ENCODE data around the gene CLPTM1L. TPM values are rescaled to one million over a fixed set of nuclear protein-coding genes. Genes with fewer than 3 reads are reported as not detected.

CLPTM1L gene
- polyA plus RNA-seq, 2 of the 4 experiments (the other 2 are of a cell fraction): 171 to 173 TPM

DNA sequence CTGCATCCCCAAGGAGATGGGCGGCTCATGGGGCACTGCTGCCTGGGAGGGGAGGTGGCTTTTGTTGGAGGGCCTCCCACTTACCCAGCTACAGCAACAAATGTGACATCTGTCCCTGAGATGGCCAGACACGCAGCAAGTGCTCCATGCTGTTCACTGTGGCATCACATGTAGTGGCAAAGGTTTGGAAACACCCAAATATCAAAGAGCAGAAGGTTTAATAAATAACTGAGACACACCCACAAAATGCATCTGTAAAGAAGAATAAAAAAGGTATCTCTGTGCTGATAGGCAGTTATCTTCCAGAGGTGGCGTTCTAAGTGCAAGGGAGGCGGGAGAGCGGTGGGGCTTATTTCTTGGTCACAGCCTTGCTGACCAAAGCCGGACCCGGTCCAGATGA, 23.3 kb upstream of the CLPTM1L start:
- H3K27ac ChIP-seq: no peak overlapping the region
- H3K4me3 ChIP-seq: no peak overlapping the region
- POLR2A ChIA-PET: no interaction called here
- H3K4me2 ChIP-seq: no peak overlapping the region
- no peaks in the 10 kb centered on the region for H3K4me1 ChIP-seq
- no peak for TF ChIP-seq CHD2 (IDR thresholded peaks at IDR 0.05; ENCODE audit: low read length, partially characterized antibody)
- TF ChIP-seq NFE2L2 (conservative IDR thresholded peaks at IDR 0.05; ENCODE audit: low read length): no peak
- TF ChIP-seq CHD4 (IDR thresholded peaks at IDR 0.05; ENCODE audit: borderline replicate concordance): no peak
- no peak for TF ChIP-seq ZFP36 (IDR thresholded peaks at IDR 0.05; ENCODE audit: borderline replicate concordance, partially characterized antibody)
- DNase-seq (ENCODE audit: low read depth in 1 of 2, low spot score in 1 of 2) (no peak), ATAC-seq (no peak), FAIRE-seq (no peak)
- CTCF ChIA-PET: interaction anchor here (0.6 to 2.9 kb wide), 4 partner anchors 9 to 277 kb away, joined by 3 to 10 read pairs (median 3); no protein-coding TSS in a partner anchor
- WGBS (ENCODE audit: missing lambda C conversion rate): 58% methylated on average over 6 of the region's 7 CpGs
- no peaks in the 10 kb centered on the region for H3K9me3 ChIP-seq

DNA sequence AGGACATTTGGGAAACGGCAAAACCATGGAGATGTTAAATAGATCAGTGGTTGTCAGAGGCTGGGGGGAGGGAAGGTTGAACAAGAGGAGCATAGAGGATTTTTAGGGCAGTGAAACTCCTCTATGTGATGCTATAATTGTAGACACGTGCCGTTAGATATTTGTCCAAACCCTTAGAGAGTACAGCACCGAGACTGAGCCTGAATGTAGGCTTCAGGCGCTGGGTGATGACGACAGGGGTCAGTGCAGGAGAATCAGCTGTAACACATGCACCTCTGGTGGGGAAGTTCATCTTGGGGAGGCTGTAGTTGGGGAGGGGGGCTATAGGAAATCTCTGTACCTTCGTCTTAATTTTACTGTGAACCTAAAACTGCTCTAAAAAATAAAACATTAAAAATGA, 22.2 kb upstream of the CLPTM1L start:
- H3K4me2 ChIP-seq: no peak overlapping the region
- H3K27ac ChIP-seq: no peak overlapping the region
- ATAC-seq: no peak
- ChIA-PET CTCF (interaction anchor here (1.0 to 2.9 kb wide), 3 partner anchors 10 to 278 kb away, joined by 3 to 10 read pairs (median 7); no protein-coding TSS in a partner anchor), POLR2A (no interaction called here)
- DNase-seq (ENCODE audit: low read depth in 1 of 2, low spot score in 1 of 2): no peak
- H3K4me1 ChIP-seq: no peaks in the 10 kb centered on the region
- 26% methylated on average over 7 of the region's 7 CpGs for WGBS (ENCODE audit: missing lambda C conversion rate)
- TF ChIP-seq ZNF302 (CRISPR knock-in tag; IDR thresholded peaks at IDR 0.05) (no peak), EHMT2 (IDR thresholded peaks at IDR 0.05; ENCODE audit: low read depth) (no peak), RARB (CRISPR knock-in tag; IDR thresholded peaks at IDR 0.05) (no peak), FOSL2 (IDR thresholded peaks at IDR 0.05) (no peak), FOSL2 (CRISPR knock-in tag; IDR thresholded peaks at IDR 0.05) (no peak), RFX5 (IDR thresholded peaks at IDR 0.05) (no peak), JUN (IDR thresholded peaks at IDR 0.05) (no peak), CEBPB (IDR thresholded peaks at IDR 0.05) (no peak), CHD4 (IDR thresholded peaks at IDR 0.05; ENCODE audit: borderline replicate concordance) (no peak), EP300 (IDR thresholded peaks at IDR 0.05) (no peak)
- TF ChIP-seq, protein P1, sequence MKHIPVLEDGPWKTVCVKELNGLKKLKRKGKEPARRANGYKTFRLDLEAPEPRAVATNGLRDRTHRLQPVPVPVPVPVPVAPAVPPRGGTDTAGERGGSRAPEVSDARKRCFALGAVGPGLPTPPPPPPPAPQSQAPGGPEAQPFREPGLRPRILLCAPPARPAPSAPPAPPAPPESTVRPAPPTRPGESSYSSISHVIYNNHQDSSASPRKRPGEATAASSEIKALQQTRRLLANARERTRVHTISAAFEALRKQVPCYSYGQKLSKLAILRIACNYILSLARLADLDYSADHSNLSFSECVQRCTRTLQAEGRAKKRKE (CRISPR knock-in tag; IDR thresholded peaks at IDR 0.05; ENCODE audit: low read depth): no peak
- no peak for FAIRE-seq
- H3K4me3 ChIP-seq: no peak overlapping the region
- H3K9me3 ChIP-seq: no peaks in the 10 kb centered on the region

DNA sequence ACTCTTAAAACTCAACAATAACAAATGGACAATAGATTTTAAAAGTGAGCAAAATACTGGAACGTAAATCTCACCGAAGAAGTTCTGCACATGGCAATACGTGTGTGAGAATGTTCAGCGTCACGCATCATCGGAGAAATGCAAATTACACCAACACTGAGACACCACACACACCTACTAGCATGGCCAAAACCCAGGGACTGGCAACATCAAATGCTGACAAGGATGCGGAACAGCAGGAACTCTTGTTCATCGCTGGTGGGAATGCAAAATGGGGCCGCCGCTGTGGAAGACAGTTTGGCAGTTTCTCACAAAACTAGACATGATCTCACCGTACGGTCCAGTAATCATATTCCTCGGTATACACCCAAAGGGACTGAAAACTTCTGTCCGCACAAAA, 21.6 kb upstream of the CLPTM1L start:
- no peak for ATAC-seq

DNA sequence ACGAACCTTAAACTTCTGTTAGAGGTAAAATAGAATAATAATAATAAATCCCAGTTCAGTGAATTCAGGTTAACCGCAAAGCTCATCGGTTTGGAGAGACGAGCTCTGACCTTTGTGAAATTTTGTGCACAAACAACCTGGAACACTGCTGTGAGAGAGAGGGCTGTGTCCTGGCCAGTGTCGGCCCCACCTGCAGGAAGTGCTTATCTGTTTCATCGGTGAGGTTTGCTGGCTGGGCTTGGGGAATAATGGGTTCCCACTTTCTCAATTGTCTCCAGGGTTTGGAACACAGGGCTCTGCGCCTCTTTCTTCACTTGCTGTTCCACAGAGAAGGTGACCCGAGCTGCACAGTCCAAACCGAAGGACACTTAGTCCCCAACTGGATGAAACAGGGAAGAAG, 19.3 kb upstream of the CLPTM1L start:
- DNase-seq (ENCODE audit: low read depth in 1 of 2, low spot score in 1 of 2) (no peak), FAIRE-seq (no peak), ATAC-seq (no peak)
- WGBS (ENCODE audit: missing lambda C conversion rate): 49% methylated on average over 9 of the region's 9 CpGs
- Histone ChIP-seq H3K9me3 (no peaks in the 10 kb centered on the region), H3K4me3 (no peak overlapping the region), H3K27ac (no peak overlapping the region), H3K4me2 (no peak overlapping the region), H3K4me1 (no peaks in the 10 kb centered on the region)
- TF ChIP-seq CHD2 (IDR thresholded peaks at IDR 0.05; ENCODE audit: low read length, partially characterized antibody): no peak
- no peak for TF ChIP-seq FOSB (CRISPR knock-in tag; IDR thresholded peaks at IDR 0.05)
- no peak for TF ChIP-seq EHMT2 (IDR thresholded peaks at IDR 0.05; ENCODE audit: low read depth)
- POLR2A ChIA-PET: no interaction called here
- CTCF ChIA-PET: interaction anchor here (0.7 to 2.3 kb wide), 4 partner anchors 9 to 290 kb away, joined by 3 to 11 read pairs (median 6); no protein-coding TSS in a partner anchor

More for the DNA sequence above, 21.6 kb upstream of the CLPTM1L start:
- TF ChIP-seq HOXB13 (CRISPR knock-in tag; IDR thresholded peaks at IDR 0.05; ENCODE audit: low read depth): no peak
- Histone ChIP-seq H3K27ac (no peak overlapping the region), H3K4me3 (no peak overlapping the region), H3K4me2 (no peak overlapping the region), H3K4me1 (no peaks in the 10 kb centered on the region), H3K9me3 (no peaks in the 10 kb centered on the region)
- no peak for FAIRE-seq
- ChIA-PET CTCF (interaction anchor here (1.7 to 2.9 kb wide), 2 partner anchors 11 to 14 kb away, joined by 7 to 10 read pairs; no protein-coding TSS in a partner anchor), POLR2A (no interaction called here)
- WGBS (ENCODE audit: missing lambda C conversion rate): 67% methylated on average over 14 of the region's 14 CpGs
- DNase-seq (ENCODE audit: low read depth in 1 of 2, low spot score in 1 of 2): no peak

DNA sequence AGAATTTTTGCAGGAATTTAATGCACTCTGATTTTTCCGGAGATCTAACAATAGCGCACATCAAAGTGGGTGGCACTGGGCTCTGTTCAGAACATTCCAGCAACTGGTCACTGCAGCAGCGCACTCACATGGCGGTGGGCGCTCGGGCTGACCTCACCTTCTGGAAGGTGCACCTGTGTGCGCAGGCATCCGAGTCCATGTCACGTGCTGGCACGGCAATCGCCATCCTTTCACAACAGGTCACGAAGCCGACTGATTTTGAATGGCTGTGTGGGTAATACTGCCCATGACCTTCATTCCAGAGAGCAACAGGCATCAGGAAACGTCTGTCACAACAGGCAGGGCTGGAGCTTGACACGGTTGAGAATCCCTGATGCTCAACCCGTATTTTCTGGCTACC, 18.7 kb upstream of the CLPTM1L start:
- CTCF ChIA-PET: interaction anchor here (0.7 to 2.3 kb wide), 4 partner anchors 8 to 291 kb away, joined by 3 to 11 read pairs (median 6); no protein-coding TSS in a partner anchor
- no peak for FAIRE-seq

More for the DNA sequence above, 18.7 kb upstream of the CLPTM1L start:
- no peak overlapping the region for H3K27ac ChIP-seq
- POLR2A ChIA-PET: no interaction called here
- TF ChIP-seq, protein P2, sequence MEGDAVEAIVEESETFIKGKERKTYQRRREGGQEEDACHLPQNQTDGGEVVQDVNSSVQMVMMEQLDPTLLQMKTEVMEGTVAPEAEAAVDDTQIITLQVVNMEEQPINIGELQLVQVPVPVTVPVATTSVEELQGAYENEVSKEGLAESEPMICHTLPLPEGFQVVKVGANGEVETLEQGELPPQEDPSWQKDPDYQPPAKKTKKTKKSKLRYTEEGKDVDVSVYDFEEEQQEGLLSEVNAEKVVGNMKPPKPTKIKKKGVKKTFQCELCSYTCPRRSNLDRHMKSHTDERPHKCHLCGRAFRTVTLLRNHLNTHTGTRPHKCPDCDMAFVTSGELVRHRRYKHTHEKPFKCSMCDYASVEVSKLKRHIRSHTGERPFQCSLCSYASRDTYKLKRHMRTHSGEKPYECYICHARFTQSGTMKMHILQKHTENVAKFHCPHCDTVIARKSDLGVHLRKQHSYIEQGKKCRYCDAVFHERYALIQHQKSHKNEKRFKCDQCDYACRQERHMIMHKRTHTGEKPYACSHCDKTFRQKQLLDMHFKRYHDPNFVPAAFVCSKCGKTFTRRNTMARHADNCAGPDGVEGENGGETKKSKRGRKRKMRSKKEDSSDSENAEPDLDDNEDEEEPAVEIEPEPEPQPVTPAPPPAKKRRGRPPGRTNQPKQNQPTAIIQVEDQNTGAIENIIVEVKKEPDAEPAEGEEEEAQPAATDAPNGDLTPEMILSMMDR (IDR thresholded peaks at IDR 0.05): no peak
- TF ChIP-seq EHMT2 (IDR thresholded peaks at IDR 0.05; ENCODE audit: low read depth): no peak
- TF ChIP-seq GATA3 (IDR thresholded peaks at IDR 0.05; ENCODE audit: borderline replicate concordance): no peak
- H3K4me3 ChIP-seq: no peak overlapping the region
- H3K4me1 ChIP-seq: no peaks in the 10 kb centered on the region
- no peak for ATAC-seq
- no peak for DNase-seq (ENCODE audit: low read depth in 1 of 2, low spot score in 1 of 2)
- no peak overlapping the region; the same call in 2 of the 3 replicates for H3K4me2 ChIP-seq
- 61% methylated on average over 16 of the region's 16 CpGs for WGBS (ENCODE audit: missing lambda C conversion rate)
- no peaks in the 10 kb centered on the region for H3K9me3 ChIP-seq
